Upper lobe of right lung (tissue), 1 donor: ENCODE results near the gene STPG4. TPM values are rescaled to one million over a fixed set of nuclear protein-coding genes. Genes with fewer than 3 reads are reported as not detected.

ENCODE experiments used
- ATAC-seq: fragments of 200-7000 bp; cut with Tn5 transposase; one replicate; pipeline ENCODE4 v1.9.1; 2020; ENCODE audit warnings: mild to moderate bottlenecking, moderate library complexity
- DNase-seq: peaks from one replicate; pipeline ENCODE4 v3.0.0-alpha.2; 2020
- H3K27ac ChIP-seq: fragments of 200-600 bp; one replicate; pipeline ENCODE4 v1.8.0; 2022
- H3K27me3 ChIP-seq: fragments of 200-600 bp; one replicate; pipeline ENCODE4 v1.8.0; 2022; ENCODE audit warnings: mild to moderate bottlenecking
- H3K36me3 ChIP-seq: fragments of 200-600 bp; one replicate; pipeline ENCODE4 v1.8.0; 2022
- H3K4me1 ChIP-seq: fragments of 200-600 bp; one replicate; pipeline ENCODE4 v1.8.0; 2022
- H3K4me3 ChIP-seq: fragments of 200-600 bp; one replicate; pipeline ENCODE4 v1.8.0; 2022; ENCODE audit warnings: mild to moderate bottlenecking
- H3K9me3 ChIP-seq: fragments of 200-600 bp; one replicate; pipeline ENCODE4 v1.8.0; 2022
- CTCF ChIP-seq: fragments of 200-600 bp; IDR thresholded peaks from one replicate; pipeline ENCODE4 v1.8.0; 2022; ENCODE audit warnings: antibody characterized with exemption
- intact Hi-C: fragments of 100-400 bp; cut with DNase I; formaldehyde crosslinking; loops from one replicate; pipeline ENCODE4 v1.11.0; 2022
- total RNA-seq: library from RNA; stranded (reverse); fragmentation: NEBNext Ultra II Directional; extraction: Animal tissue kit (Norgen Biotek cat#: 25700); gene quantifications from one replicate; pipeline ENCODE4 v1.2.1, GENCODE V29; 2021
- donor health status: DM: no; HTN: yes; CAD: no; lungs with severe emphysema.

The STPG4 gene
- total RNA-seq, 1 donor from 2014 or later: not detected

- Histone ChIP-seq H3K36me3 (peaks cover 12% of the 10 kb centered on the region), H3K27ac (peak overlapping the region; percentile 60), H3K9me3 (no peaks in the 10 kb centered on the region), H3K4me1 (peaks cover 69% of the 10 kb centered on the region), H3K4me3 (no peak overlapping the region), H3K27me3 (no peaks in the 10 kb centered on the region)
- no peak for TF ChIP-seq CTCF
- ATAC-seq (peak; percentile 38), DNase-seq (no peak)
- intact Hi-C loops: no loop called here
Measured at GRCh38 chr2:47065771-47066380, 89.2 kb downstream of the STPG4 start.

- no peak for ATAC-seq
Measured at GRCh38 chr2:47065343-47065742, 89.8 kb downstream of the STPG4 start.

GRCh38 chr2:47064106-47064505, 91.0 kb downstream of the STPG4 start:
- no peaks in the 10 kb centered on the region for H3K9me3 ChIP-seq
- TF ChIP-seq CTCF: no peak
- no peak overlapping the region for H3K4me3 ChIP-seq
- peaks cover 21% of the 10 kb centered on the region for H3K36me3 ChIP-seq
- peaks cover 58% of the 10 kb centered on the region for H3K4me1 ChIP-seq
- H3K27ac ChIP-seq: no peak overlapping the region
- H3K27me3 ChIP-seq: no peaks in the 10 kb centered on the region
- ATAC-seq: no peak
- no peak for DNase-seq
- intact Hi-C loops: no loop called here

More at GRCh38 chr2:47065343-47065742, 89.8 kb downstream of the STPG4 start:
- Histone ChIP-seq H3K27me3 (no peaks in the 10 kb centered on the region), H3K27ac (peak overlapping the region; percentile 51), H3K9me3 (no peaks in the 10 kb centered on the region), H3K36me3 (peaks cover 14% of the 10 kb centered on the region), H3K4me1 (peaks cover 64% of the 10 kb centered on the region), H3K4me3 (no peak overlapping the region)
- no peak for TF ChIP-seq CTCF
- no peak for DNase-seq
- intact Hi-C loops: no loop called here

DNA sequence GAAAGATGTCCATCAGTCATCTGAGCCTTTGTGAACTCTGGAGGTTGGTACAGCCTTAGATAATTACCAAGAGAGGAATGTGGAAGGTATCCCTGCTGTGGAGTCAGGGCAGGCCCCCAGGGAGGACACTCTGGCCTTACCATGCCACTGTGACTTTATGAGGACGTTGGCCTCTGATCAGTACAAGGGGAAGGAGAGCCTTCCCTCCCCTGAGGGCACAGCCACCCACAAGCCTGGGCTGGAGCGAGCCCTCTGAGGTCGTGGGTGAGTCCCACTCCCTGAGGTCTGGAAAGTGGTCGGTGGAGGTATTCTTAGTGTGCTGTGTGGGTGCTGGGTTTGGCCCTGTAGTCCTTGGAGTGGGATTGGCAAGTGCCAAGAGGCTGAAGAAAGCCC, 91.6 kb downstream of the STPG4 start:
- TF ChIP-seq CTCF: no peak
- peaks cover 60% of the 10 kb centered on the region for H3K4me1 ChIP-seq
- H3K36me3 ChIP-seq: peaks cover 21% of the 10 kb centered on the region
- intact Hi-C loops: no loop called here
- no peak for DNase-seq
- no peak overlapping the region for H3K27ac ChIP-seq
- no peaks in the 10 kb centered on the region for H3K9me3 ChIP-seq
- H3K4me3 ChIP-seq: no peak overlapping the region
- H3K27me3 ChIP-seq: no peaks in the 10 kb centered on the region
- ATAC-seq: peak; percentile 10

GRCh38 chr2:47062681-47063537, 92.2 kb downstream of the STPG4 start:
- peak overlapping the region; percentile 11 for H3K27ac ChIP-seq

More at GRCh38 chr2:47062681-47063537, 92.2 kb downstream of the STPG4 start:
- intact Hi-C loops: no loop called here
- no peak overlapping the region for H3K4me3 ChIP-seq
- H3K9me3 ChIP-seq: no peaks in the 10 kb centered on the region
- peaks cover 21% of the 10 kb centered on the region for H3K36me3 ChIP-seq
- ATAC-seq (no peak), DNase-seq (no peak)
- H3K27me3 ChIP-seq: no peaks in the 10 kb centered on the region
- TF ChIP-seq CTCF: no peak
- H3K4me1 ChIP-seq: peaks cover 60% of the 10 kb centered on the region
